ENCODE measurements around the gene BABAM2.

Gene BABAM2

DNA sequence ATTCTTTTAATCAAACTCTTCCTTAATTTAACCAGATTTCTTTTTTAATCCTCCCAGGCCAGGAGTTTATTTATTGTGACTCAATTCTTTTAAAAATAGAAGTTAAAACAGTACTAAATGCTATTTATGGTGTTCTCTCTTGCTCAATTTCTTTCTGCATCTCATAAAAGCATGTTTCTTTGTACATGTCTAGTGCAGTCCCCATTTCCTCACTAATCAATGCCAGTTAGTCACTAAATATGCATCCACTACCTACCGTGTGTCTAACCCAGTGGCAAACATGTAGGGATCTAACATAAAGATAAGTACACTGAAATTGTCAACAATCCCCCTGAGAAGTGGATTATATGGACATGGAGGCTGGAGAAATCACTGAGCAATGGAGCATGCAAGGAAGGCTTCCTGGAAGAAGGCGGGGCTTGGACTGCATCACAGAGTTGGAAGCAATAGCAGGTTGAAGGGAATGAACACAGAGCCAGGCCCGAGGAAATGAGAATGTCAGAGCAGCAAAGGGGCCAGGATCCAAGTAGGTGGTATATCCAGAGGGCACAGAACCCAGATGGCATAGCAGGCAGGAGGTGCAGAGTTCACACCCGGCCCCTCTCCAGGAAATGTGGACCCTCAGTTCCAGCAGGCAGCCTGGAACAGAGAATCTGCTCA, 396.9 kb downstream of the BABAM2 start:
- H3K9me3 ChIP-seq (ENCODE audit: control insufficient read depth in 1 of 2, low read length in 2 of 2): no peaks in the 10 kb centered on the region

DNA sequence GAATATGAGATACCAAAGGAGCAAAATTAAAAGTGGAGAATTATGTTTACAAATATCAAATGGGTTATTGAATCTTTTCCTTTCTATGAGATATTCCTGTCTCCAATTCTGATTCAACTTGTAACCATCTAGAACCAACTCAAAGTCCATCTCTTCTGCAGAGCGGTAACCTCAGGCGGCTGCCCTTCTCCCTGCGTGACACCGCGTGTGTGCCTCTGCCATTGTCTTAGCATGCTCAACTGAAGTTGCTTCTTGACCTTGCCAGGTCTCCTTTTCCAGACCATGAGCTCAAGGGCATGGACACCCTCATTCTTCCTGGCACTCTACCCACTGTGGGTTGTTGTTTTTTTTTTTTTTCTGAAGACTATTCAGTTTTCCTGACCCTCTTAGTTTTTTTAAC, 398.1 kb downstream of the BABAM2 start:
- no peaks in the 10 kb centered on the region for H3K27me3 ChIP-seq (ENCODE audit: low read depth, low read length)
- no peak overlapping the region for H3K4me3 ChIP-seq (ENCODE audit: low read depth in 1 of 2, low read length in 2 of 2)
- H3K4me1 ChIP-seq (ENCODE audit: control insufficient read depth in 1 of 2, insufficient read depth in 2 of 2, low read length in 2 of 2): no peaks in the 10 kb centered on the region
- no peaks in the 10 kb centered on the region for H3K9me3 ChIP-seq (ENCODE audit: control insufficient read depth in 1 of 2, low read length in 2 of 2)
- no peaks in the 10 kb centered on the region for H3K36me3 ChIP-seq (ENCODE audit: control insufficient read depth in 1 of 2, insufficient read depth in 2 of 2, low read length in 2 of 2)
- H3K27ac ChIP-seq (ENCODE audit: low read length): no peak overlapping the region

More for the DNA sequence above, 396.9 kb downstream of the BABAM2 start:
- H3K27ac ChIP-seq (ENCODE audit: low read length): no peak overlapping the region
- no peak overlapping the region for H3K4me3 ChIP-seq (ENCODE audit: low read depth in 1 of 2, low read length in 2 of 2)
- H3K4me1 ChIP-seq (ENCODE audit: control insufficient read depth in 1 of 2, insufficient read depth in 2 of 2, low read length in 2 of 2): no peaks in the 10 kb centered on the region
- no peaks in the 10 kb centered on the region for H3K36me3 ChIP-seq (ENCODE audit: control insufficient read depth in 1 of 2, insufficient read depth in 2 of 2, low read length in 2 of 2)
- no peaks in the 10 kb centered on the region for H3K27me3 ChIP-seq (ENCODE audit: low read depth, low read length)

DNA sequence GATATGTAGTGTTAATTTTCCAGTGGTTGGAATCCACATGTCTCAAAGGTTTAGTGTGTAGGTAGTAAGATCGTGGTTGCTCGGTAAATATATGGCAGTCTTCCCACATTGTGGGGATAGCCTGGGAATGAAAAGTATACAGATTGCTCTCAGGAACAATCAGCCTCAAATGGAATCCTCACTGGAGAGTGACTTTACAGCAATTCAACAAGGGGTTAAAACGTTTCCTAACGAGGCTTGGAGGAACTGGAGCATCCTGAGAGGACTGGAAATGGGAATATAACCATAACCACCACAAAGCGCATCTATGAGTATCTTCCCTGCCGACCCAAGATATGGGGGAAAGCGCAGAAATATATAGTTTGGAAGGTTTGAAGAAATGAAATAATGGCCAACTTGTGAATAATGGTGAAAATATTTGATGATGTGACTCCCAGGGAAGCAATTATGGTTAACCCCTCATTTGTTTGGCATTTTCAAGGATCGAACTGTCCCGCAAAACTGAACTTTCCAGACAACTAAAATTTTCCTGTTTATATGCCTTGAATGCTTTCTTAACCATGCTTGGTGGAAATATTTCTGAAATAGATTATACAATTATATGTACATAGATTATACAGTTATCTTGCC, 401.4 kb downstream of the BABAM2 start:
- Histone ChIP-seq H3K4me1 (ENCODE audit: control insufficient read depth in 1 of 2, insufficient read depth in 2 of 2, low read length in 2 of 2) (no peaks in the 10 kb centered on the region), H3K9me3 (ENCODE audit: control insufficient read depth in 1 of 2, low read length in 2 of 2) (no peaks in the 10 kb centered on the region), H3K27me3 (ENCODE audit: low read depth, low read length) (no peaks in the 10 kb centered on the region), H3K27ac (ENCODE audit: low read length) (no peak overlapping the region), H3K36me3 (ENCODE audit: control insufficient read depth in 1 of 2, insufficient read depth in 2 of 2, low read length in 2 of 2) (no peaks in the 10 kb centered on the region), H3K4me3 (ENCODE audit: low read depth in 1 of 2, low read length in 2 of 2) (no peak overlapping the region)

DNA sequence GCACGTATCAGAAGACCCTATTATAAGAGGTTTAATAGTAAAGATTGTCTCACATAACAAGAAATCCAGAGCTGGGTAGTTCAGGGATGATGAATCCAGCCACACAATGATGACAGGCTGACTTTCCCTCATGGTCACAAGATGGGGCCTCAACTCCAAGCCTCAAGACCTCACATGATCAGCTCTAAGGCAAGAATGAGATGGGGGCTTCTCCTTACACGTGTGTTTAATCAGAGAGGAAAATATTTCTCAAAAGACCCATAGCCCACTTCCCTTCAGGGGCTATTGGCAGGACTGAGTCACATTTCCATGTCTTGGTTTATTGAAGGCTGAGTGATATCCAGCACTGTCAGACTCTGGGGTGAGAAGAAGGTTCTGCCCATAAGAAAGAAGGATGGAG, 402.0 kb downstream of the BABAM2 start:
- no peaks in the 10 kb centered on the region for H3K4me1 ChIP-seq (ENCODE audit: control insufficient read depth in 1 of 2, insufficient read depth in 2 of 2, low read length in 2 of 2)
- H3K27ac ChIP-seq (ENCODE audit: low read length): no peak overlapping the region
- no peak overlapping the region for H3K4me3 ChIP-seq (ENCODE audit: low read depth in 1 of 2, low read length in 2 of 2)
- H3K9me3 ChIP-seq (ENCODE audit: control insufficient read depth in 1 of 2, low read length in 2 of 2): no peaks in the 10 kb centered on the region
- no peaks in the 10 kb centered on the region for H3K27me3 ChIP-seq (ENCODE audit: low read depth, low read length)
- no peaks in the 10 kb centered on the region for H3K36me3 ChIP-seq (ENCODE audit: control insufficient read depth in 1 of 2, insufficient read depth in 2 of 2, low read length in 2 of 2)

DNA sequence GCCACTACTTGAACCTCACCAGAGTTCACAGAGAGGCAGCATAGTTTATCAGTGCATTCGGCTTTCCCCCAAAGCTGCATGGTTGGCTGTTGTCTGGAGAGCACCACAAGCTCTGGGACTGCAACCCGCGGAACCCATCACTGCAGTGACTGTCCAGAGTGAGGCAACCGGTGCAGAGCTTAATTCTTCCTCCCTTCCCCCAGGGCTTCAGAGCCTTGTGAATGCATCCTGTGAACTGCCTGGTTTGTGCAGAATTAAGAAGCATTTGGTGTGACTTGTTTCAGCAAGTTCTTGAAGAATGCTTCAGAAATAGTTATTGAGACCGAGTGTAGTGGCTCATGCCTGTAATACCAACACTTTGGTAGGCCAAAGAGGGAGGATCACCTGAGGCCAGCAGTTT, 402.9 kb downstream of the BABAM2 start:
- Histone ChIP-seq H3K27me3 (ENCODE audit: low read depth, low read length) (no peaks in the 10 kb centered on the region), H3K27ac (ENCODE audit: low read length) (no peak overlapping the region), H3K4me1 (ENCODE audit: control insufficient read depth in 1 of 2, insufficient read depth in 2 of 2, low read length in 2 of 2) (no peaks in the 10 kb centered on the region), H3K9me3 (ENCODE audit: control insufficient read depth in 1 of 2, low read length in 2 of 2) (no peaks in the 10 kb centered on the region), H3K36me3 (ENCODE audit: control insufficient read depth in 1 of 2, insufficient read depth in 2 of 2, low read length in 2 of 2) (peaks cover 0 to 6% of the 10 kb centered on the region in 2 donors), H3K4me3 (ENCODE audit: low read depth in 1 of 2, low read length in 2 of 2) (no peak overlapping the region)

DNA sequence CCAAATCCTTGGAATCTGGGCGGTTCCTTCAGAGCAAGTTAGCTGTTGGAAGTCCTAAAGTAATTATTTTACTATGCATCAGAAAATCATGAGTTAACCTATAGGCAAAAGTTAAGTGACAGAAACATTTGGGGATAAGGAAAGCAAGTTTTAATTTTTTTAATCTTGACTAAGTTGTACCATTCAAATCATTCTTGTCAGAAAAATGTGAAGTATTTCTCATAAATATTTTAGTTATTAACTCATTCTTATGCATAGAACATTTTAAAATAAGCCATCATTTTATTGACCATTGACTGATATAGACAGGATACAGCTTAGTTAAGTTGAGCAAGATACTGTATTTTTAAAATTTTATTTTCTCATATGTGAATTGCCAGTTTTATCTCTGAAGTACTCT, 403.9 kb downstream of the BABAM2 start:
- Histone ChIP-seq H3K27me3 (ENCODE audit: low read depth, low read length) (no peaks in the 10 kb centered on the region), H3K4me3 (ENCODE audit: low read depth in 1 of 2, low read length in 2 of 2) (no peak overlapping the region), H3K36me3 (ENCODE audit: control insufficient read depth in 1 of 2, insufficient read depth in 2 of 2, low read length in 2 of 2) (peaks cover 3 to 9% of the 10 kb centered on the region in 2 donors), H3K27ac (ENCODE audit: low read length) (no peak overlapping the region), H3K4me1 (ENCODE audit: control insufficient read depth in 1 of 2, insufficient read depth in 2 of 2, low read length in 2 of 2) (no peaks in the 10 kb centered on the region), H3K9me3 (ENCODE audit: control insufficient read depth in 1 of 2, low read length in 2 of 2) (no peaks in the 10 kb centered on the region)

DNA sequence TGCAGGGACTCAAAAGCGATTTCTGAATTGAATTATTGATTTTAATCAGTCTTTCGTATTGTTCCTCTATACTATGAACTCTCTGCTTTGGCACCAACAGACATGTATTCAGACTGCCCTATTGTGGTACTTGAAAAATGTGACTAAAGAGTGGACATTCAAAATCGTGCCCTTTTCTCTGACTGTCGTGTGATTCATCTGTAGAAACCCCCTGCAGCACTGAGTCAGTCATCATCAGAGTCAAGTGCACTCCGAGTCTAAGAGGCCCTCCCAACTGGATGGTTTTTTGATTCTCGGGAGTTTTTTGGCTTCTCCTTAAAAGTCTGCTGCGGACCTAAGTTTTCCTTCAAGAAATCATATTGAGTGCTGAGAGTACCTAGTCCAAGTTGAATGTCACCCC, 405.7 kb downstream of the BABAM2 start:
- Histone ChIP-seq H3K27ac (ENCODE audit: low read length) (no peak overlapping the region), H3K4me3 (ENCODE audit: low read depth in 1 of 2, low read length in 2 of 2) (no peak overlapping the region), H3K27me3 (ENCODE audit: low read depth, low read length) (no peaks in the 10 kb centered on the region), H3K9me3 (ENCODE audit: control insufficient read depth in 1 of 2, low read length in 2 of 2) (no peaks in the 10 kb centered on the region), H3K4me1 (ENCODE audit: control insufficient read depth in 1 of 2, insufficient read depth in 2 of 2, low read length in 2 of 2) (peaks cover 0 to 2% of the 10 kb centered on the region in 2 donors), H3K36me3 (ENCODE audit: control insufficient read depth in 1 of 2, insufficient read depth in 2 of 2, low read length in 2 of 2) (peaks cover 4 to 9% of the 10 kb centered on the region in 2 donors)

DNA sequence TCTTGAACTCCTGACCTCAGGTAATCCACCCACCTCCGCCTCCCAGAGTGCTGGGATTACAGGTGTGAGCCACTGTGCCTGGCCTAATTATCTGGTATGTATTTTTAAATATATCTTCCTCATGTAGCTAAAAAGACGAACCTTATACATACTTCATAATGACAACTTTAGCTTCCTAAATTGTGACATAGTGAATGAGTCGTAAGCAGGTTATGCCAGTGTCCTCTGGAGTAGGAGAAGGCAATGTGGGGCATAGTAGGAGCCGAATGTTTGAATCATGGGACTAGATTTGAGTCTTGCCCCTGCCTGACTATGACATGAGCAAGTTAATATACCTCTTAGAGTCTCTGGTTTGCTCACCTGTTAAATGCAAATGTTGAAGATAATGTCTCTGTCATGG, 406.4 kb downstream of the BABAM2 start:
- H3K9me3 ChIP-seq (ENCODE audit: control insufficient read depth in 1 of 2, low read length in 2 of 2): no peaks in the 10 kb centered on the region
- H3K4me3 ChIP-seq (ENCODE audit: low read depth in 1 of 2, low read length in 2 of 2): no peak overlapping the region
- no peaks in the 10 kb centered on the region for H3K27me3 ChIP-seq (ENCODE audit: low read depth, low read length)
- peaks cover 0 to 5% of the 10 kb centered on the region in 2 donors for H3K4me1 ChIP-seq (ENCODE audit: control insufficient read depth in 1 of 2, insufficient read depth in 2 of 2, low read length in 2 of 2)
- no peak overlapping the region for H3K27ac ChIP-seq (ENCODE audit: low read length)
- H3K36me3 ChIP-seq (ENCODE audit: control insufficient read depth in 1 of 2, insufficient read depth in 2 of 2, low read length in 2 of 2): peaks cover 4 to 9% of the 10 kb centered on the region in 2 donors

DNA sequence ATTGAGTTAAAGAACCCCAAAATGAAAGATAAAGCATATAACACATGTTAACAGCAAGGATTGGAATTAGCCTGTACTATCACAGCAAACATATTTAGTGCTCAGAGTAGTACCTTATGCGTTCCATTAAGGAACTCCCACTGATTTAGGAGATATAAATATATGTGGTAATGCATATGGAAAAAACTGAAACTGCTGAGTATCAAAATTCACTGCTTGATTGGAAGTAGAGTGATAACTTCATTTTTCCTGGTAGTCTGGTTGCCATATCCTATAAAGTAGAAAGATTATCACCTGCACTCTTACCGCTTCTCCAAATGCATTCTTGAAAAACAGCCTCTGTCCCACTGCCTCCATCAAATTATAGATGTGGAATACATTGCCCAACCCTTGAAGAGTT, 407.0 kb downstream of the BABAM2 start:
- no peak overlapping the region for H3K4me3 ChIP-seq (ENCODE audit: low read depth in 1 of 2, low read length in 2 of 2)
- no peaks in the 10 kb centered on the region for H3K9me3 ChIP-seq (ENCODE audit: control insufficient read depth in 1 of 2, low read length in 2 of 2)
- no peaks in the 10 kb centered on the region for H3K27me3 ChIP-seq (ENCODE audit: low read depth, low read length)
- H3K4me1 ChIP-seq (ENCODE audit: control insufficient read depth in 1 of 2, insufficient read depth in 2 of 2, low read length in 2 of 2): peaks cover 0 to 5% of the 10 kb centered on the region in 2 donors
- no peak overlapping the region for H3K27ac ChIP-seq (ENCODE audit: low read length)
- peaks cover 4 to 9% of the 10 kb centered on the region in 2 donors for H3K36me3 ChIP-seq (ENCODE audit: control insufficient read depth in 1 of 2, insufficient read depth in 2 of 2, low read length in 2 of 2)

DNA sequence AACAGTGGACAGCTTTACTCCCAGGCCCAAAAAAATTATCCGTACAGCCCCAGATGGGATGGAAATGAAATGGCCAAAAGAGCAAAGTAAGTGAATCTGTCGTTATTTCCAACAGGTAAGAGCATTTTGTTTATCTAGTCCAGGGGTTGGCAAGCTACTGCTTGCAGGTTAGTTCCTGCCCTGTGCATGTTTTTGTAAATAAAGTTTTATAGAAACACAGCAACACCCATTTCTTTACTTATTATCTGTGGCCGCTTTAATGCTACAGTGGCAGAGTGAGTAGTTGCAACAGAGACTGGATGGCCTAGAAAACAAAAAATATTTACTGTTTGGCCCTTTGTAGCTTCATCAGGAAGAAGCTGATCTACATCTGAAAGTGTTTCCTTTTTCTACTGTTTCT, 407.9 kb downstream of the BABAM2 start:
- Histone ChIP-seq H3K4me1 (ENCODE audit: control insufficient read depth in 1 of 2, insufficient read depth in 2 of 2, low read length in 2 of 2) (peaks cover 0 to 5% of the 10 kb centered on the region in 2 donors), H3K27me3 (ENCODE audit: low read depth, low read length) (no peaks in the 10 kb centered on the region), H3K4me3 (ENCODE audit: low read depth in 1 of 2, low read length in 2 of 2) (no peak overlapping the region)

DNA sequence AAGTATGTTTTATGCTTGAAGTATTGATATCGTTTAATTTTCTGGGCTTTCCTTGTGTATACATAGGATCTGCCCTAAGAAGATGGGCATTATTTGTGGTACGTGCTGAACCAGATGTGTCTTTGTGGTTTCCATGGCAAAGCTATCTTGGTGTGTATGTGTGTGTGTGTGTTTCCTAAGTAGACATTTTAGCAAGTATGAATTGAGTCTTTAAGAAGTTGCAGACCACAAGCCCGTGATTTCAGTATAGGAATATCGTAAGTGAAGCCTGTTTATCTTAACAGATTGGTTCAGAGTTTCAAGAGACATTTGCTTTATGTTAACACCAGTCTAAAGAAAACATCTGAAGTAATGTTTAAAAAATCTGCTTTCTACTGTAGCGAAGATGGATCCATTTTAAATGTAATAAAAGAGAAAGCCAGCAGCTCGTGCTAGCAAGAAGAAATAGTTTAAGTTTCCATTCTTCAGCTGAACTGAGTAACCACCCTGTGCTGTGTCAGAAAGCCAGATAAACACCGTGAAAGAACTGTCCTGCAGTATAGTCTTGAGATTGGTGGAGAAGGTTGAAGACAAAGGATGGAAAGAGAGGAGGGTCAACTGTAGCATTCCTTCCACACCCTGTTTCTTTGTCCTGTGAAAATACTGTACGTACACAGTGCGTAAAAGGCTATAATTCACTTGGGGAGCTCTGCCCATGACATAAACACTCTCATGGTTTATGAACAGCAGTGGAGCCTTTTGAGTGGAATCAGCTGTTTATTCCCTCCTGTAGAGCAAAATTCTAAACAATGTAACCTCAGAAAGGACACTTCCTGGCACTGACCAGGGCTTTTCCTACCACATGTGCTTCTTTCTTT, 410.2 kb downstream of the BABAM2 start:
- peaks cover 0 to 5% of the 10 kb centered on the region in 2 donors for H3K4me1 ChIP-seq (ENCODE audit: control insufficient read depth in 1 of 2, insufficient read depth in 2 of 2, low read length in 2 of 2)
- no peaks in the 10 kb centered on the region for H3K9me3 ChIP-seq (ENCODE audit: control insufficient read depth in 1 of 2, low read length in 2 of 2)
- H3K36me3 ChIP-seq (ENCODE audit: control insufficient read depth in 1 of 2, insufficient read depth in 2 of 2, low read length in 2 of 2): peaks cover 4 to 13% of the 10 kb centered on the region in 2 donors
- H3K27me3 ChIP-seq (ENCODE audit: low read depth, low read length): no peaks in the 10 kb centered on the region
- peak overlapping the region; percentile 20 to 42 for H3K4me3 ChIP-seq (ENCODE audit: low read depth in 1 of 2, low read length in 2 of 2)
- peak overlapping the region; percentile 84 for H3K27ac ChIP-seq (ENCODE audit: low read length)

More for the DNA sequence above, 407.9 kb downstream of the BABAM2 start:
- Histone ChIP-seq H3K36me3 (ENCODE audit: control insufficient read depth in 1 of 2, insufficient read depth in 2 of 2, low read length in 2 of 2) (peaks cover 4 to 9% of the 10 kb centered on the region in 2 donors), H3K9me3 (ENCODE audit: control insufficient read depth in 1 of 2, low read length in 2 of 2) (no peaks in the 10 kb centered on the region), H3K27ac (ENCODE audit: low read length) (no peak overlapping the region)

Measured in muscle layer of duodenum (tissue), 2 donors.